IPS-18a (cell line): ENCODE data around the gene FLYWCH2.

ENCODE experiments used
- H3K27ac ChIP-seq: one replicate; pipeline ENCODE4 v1.5.1; 2013; ENCODE audit warnings: low read length
- H3K27me3 ChIP-seq: one replicate; pipeline ENCODE4 v1.6.1; 2013; ENCODE audit warnings: mild to moderate bottlenecking, low read length; ENCODE audit not compliant: control insufficient read depth, insufficient read depth
- H3K36me3 ChIP-seq: one replicate; pipeline ENCODE4 v1.6.1; 2013; ENCODE audit warnings: low read depth, low read length; ENCODE audit not compliant: control insufficient read depth
- H3K4me1 ChIP-seq: one replicate; pipeline ENCODE4 v1.6.1; 2013; ENCODE audit warnings: low read depth, low read length; ENCODE audit not compliant: control insufficient read depth
- H3K4me3 ChIP-seq: one replicate; pipeline ENCODE4 v1.5.1; 2013; ENCODE audit warnings: low read length
- H3K9ac ChIP-seq: one replicate; pipeline ENCODE4 v1.6.1; 2013; ENCODE audit warnings: mild to moderate bottlenecking, low read length, moderate library complexity
- H3K9me3 ChIP-seq: one replicate; pipeline ENCODE4 v1.6.1; 2013; ENCODE audit warnings: low read depth, low read length; ENCODE audit not compliant: control insufficient read depth

Gene FLYWCH2

GRCh38 chr16:2911638-2912329, 28.8 kb downstream of the FLYWCH2 start, which contains the start of gene FLYWCH1:
TSS of gene FLYWCH1 (plus strand) at chr16:2911931. CDS start at chr16:2929686, 17,755 bp downstream.
- Histone ChIP-seq H3K4me1 (peaks cover 6% of the 10 kb centered on the region), H3K27me3 (peaks cover 13% of the 10 kb centered on the region), H3K4me3 (peak within 1 kb of the TSS; percentile 81), H3K27ac (no peak within 1 kb of the TSS), H3K9ac (peak within 1 kb of the TSS; percentile 12), H3K9me3 (no peaks in the 10 kb centered on the region), H3K36me3 (no peaks in the 10 kb centered on the region)

GRCh38 chr16:2912330-2913199, 29.6 kb downstream of the FLYWCH2 start:
- Histone ChIP-seq H3K9me3 (no peaks in the 10 kb centered on the region), H3K4me1 (peaks cover 6% of the 10 kb centered on the region), H3K36me3 (no peaks in the 10 kb centered on the region), H3K27me3 (peaks cover 13% of the 10 kb centered on the region), H3K27ac (no peak overlapping the region), H3K9ac (peak overlapping the region; percentile 12), H3K4me3 (peak overlapping the region; percentile 81)

GRCh38 chr16:2913603-2914002, 30.6 kb downstream of the FLYWCH2 start:
- H3K4me3 ChIP-seq, result no peak overlapping the region
- H3K9me3 ChIP-seq, result no peaks in the 10 kb centered on the region
- no peak overlapping the region for H3K27ac ChIP-seq
- no peaks in the 10 kb centered on the region for H3K36me3 ChIP-seq
- peaks cover 6% of the 10 kb centered on the region for H3K4me1 ChIP-seq
- no peak overlapping the region for H3K9ac ChIP-seq
- peaks cover 13% of the 10 kb centered on the region for H3K27me3 ChIP-seq

- H3K36me3 ChIP-seq, result no peaks in the 10 kb centered on the region
- H3K4me3 ChIP-seq, result no peak overlapping the region
- H3K9me3 ChIP-seq, result no peaks in the 10 kb centered on the region
- no peak overlapping the region for H3K27ac ChIP-seq
- H3K27me3 ChIP-seq, result peaks cover 13% of the 10 kb centered on the region
- H3K4me1 ChIP-seq, result peaks cover 6% of the 10 kb centered on the region
- no peak overlapping the region for H3K9ac ChIP-seq
Observed at GRCh38 chr16:2914233-2914632, 31.2 kb downstream of the FLYWCH2 start.

- H3K9me3 ChIP-seq, result no peaks in the 10 kb centered on the region
- H3K4me3 ChIP-seq, result no peak overlapping the region
- peaks cover 13% of the 10 kb centered on the region for H3K27me3 ChIP-seq
- H3K4me1 ChIP-seq, result peaks cover 6% of the 10 kb centered on the region
- H3K27ac ChIP-seq, result no peak overlapping the region
- no peak overlapping the region for H3K9ac ChIP-seq
- no peaks in the 10 kb centered on the region for H3K36me3 ChIP-seq
Observed at GRCh38 chr16:2915196-2915929, 32.3 kb downstream of the FLYWCH2 start.

- H3K27me3 ChIP-seq, result no peaks in the 10 kb centered on the region
- H3K36me3 ChIP-seq, result peaks cover 5% of the 10 kb centered on the region
- H3K27ac ChIP-seq, result no peak overlapping the region
- no peak overlapping the region for H3K9ac ChIP-seq
- no peaks in the 10 kb centered on the region for H3K9me3 ChIP-seq
- H3K4me3 ChIP-seq, result no peak overlapping the region
- no peaks in the 10 kb centered on the region for H3K4me1 ChIP-seq
Observed at GRCh38 chr16:2919511-2920255, 36.7 kb downstream of the FLYWCH2 start.

GRCh38 chr16:2923481-2923880, 40.5 kb downstream of the FLYWCH2 start:
- Histone ChIP-seq H3K4me1 (peaks cover 12% of the 10 kb centered on the region), H3K9me3 (no peaks in the 10 kb centered on the region), H3K27me3 (peaks cover 12% of the 10 kb centered on the region), H3K9ac (no peak overlapping the region), H3K36me3 (peaks cover 5% of the 10 kb centered on the region), H3K27ac (no peak overlapping the region), H3K4me3 (no peak overlapping the region)

GRCh38 chr16:2924901-2925755, 42.1 kb downstream of the FLYWCH2 start:
- no peak overlapping the region for H3K27ac ChIP-seq
- H3K36me3 ChIP-seq, result peaks cover 5% of the 10 kb centered on the region
- H3K4me1 ChIP-seq, result peaks cover 16% of the 10 kb centered on the region
- no peaks in the 10 kb centered on the region for H3K9me3 ChIP-seq
- peak overlapping the region; percentile 36 for H3K9ac ChIP-seq
- H3K27me3 ChIP-seq, result peaks cover 12% of the 10 kb centered on the region
- peak overlapping the region; percentile 44 for H3K4me3 ChIP-seq

- Histone ChIP-seq H3K36me3 (peaks cover 5% of the 10 kb centered on the region), H3K27ac (no peak overlapping the region), H3K9ac (peak overlapping the region; percentile 36), H3K4me3 (peak overlapping the region; percentile 44), H3K27me3 (peaks cover 12% of the 10 kb centered on the region), H3K4me1 (peaks cover 16% of the 10 kb centered on the region), H3K9me3 (no peaks in the 10 kb centered on the region)
Observed at GRCh38 chr16:2925951-2926649, 43.1 kb downstream of the FLYWCH2 start.

GRCh38 chr16:2926650-2926999, 43.6 kb downstream of the FLYWCH2 start:
- Histone ChIP-seq H3K9me3 (no peaks in the 10 kb centered on the region), H3K4me3 (peak overlapping the region; percentile 28), H3K27ac (no peak overlapping the region), H3K27me3 (peaks cover 12% of the 10 kb centered on the region), H3K9ac (no peak overlapping the region), H3K4me1 (peaks cover 16% of the 10 kb centered on the region), H3K36me3 (peaks cover 5% of the 10 kb centered on the region)
